AG09309 (cell line): ENCODE results near the gene FARSA.

Source experiments
- DNase-seq: peaks from one replicate; pipeline ENCODE4 v3.0.0-alpha.2; 2010; ENCODE audit warnings: low read depth
- H3K4me3 ChIP-seq: 2 replicates; pipeline ENCODE4 v1.5.1; 2011; ENCODE audit warnings: mild to moderate bottlenecking, low read depth, low read length, moderate library complexity; ENCODE audit not compliant: control insufficient read depth
- CTCF ChIP-seq: IDR thresholded peaks from 2 replicates; pipeline ENCODE4 v1.5.1; 2011; ENCODE audit warnings: mild to moderate bottlenecking, low read depth, low read length, inconsistent platforms; ENCODE audit not compliant: insufficient read depth, control insufficient read depth; ENCODE audit errors: missing control alignments

FARSA gene

GRCh38 chr19:12872941-12873890 lies 60.3 kb downstream of the FARSA start:
- peak overlapping the region; percentile 6 for H3K4me3 ChIP-seq
- no peak for DNase-seq
- TF ChIP-seq CTCF: no peak
